NCI-H1092 treated with DMSO at 0.1 percent for 48 hours (cell line): ENCODE results near the gene ZNF319.

ENCODE experiments used
- DNase-seq: peaks from one replicate; lab custom pipeline; 2025; lab: John Stamatoyannopoulos, UW

Gene ZNF319

DNA sequence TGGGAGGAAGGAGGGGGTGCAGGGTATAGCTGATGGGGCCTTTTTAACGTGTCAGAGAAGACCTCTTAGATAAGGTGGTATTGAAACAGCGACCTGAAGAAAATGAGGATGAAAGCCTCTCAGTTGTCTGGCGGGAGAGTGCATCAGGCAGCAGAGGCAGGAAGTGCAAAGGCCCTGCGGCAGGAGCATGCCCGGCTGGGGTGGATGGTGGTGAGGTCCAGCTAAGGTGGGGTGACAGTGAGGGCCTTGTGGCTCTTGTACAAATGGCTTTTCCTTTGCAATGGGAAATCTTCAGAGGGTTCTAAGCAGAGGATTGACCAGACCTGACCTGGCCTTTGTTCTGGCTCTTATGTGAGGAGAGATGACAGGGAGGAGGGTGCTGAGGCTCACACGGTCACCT, 36.5 kb upstream of the ZNF319 start:
- no peak for DNase-seq

DNA sequence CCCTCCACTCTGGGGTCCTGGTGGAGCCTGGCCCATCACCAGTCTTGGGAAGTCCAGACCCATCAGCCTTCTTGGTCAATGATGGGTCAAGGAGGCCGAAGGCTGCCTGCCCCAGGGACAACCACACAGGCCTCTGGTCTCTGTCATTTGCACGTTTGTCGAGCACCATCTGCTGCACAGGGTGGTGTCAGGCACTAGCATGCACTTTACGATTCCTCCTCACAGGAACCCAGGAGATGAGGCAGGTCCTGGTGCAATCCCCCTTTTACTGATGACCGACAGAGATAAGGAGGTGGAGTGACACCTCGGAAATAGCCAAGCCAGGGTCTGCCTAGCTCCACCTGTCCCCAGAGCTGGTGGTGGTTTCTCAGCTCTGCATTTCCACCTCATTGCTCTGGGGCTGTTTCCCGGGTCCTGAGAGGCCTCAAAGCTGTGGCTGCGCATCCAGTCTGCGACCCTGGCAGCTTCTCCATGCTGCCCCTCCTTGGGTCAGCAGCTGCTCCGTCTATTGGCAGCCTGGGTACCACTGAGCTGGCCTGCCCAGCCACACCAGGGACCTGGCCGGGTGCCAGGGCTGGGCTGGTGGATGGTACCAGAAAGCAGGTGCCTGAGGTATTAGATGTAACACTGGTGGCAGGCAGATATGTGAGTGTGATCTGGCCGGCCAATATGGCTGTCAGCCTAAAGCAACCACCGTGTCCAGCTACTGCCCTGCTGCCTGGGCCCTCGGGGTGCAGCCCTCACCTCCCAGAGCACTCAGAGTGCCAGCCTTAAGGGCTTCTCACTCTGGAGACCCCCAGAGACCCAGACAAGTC, 35.1 kb upstream of the ZNF319 start:
- peak; percentile 23 for DNase-seq

DNA sequence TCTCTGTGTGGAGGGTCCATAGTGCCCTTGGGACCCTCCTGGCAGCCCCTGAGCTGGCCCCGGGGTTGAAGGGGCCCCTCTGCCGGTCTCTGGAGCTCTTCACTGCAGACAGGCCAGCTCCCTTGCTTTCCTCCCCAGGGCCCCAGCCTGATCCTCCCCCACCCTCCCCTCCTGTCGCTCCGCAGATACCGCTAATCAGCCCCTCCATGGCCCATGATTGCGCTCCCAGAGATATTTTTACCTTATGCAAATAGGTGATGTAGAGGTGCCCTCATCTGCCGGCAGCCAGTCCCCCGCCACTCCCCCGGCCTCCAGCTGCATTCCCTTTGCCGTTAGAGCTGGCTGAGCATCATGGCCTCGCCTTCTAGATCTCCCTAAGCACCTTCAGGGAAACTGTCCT, 34.3 kb upstream of the ZNF319 start:
- no peak for DNase-seq

DNA sequence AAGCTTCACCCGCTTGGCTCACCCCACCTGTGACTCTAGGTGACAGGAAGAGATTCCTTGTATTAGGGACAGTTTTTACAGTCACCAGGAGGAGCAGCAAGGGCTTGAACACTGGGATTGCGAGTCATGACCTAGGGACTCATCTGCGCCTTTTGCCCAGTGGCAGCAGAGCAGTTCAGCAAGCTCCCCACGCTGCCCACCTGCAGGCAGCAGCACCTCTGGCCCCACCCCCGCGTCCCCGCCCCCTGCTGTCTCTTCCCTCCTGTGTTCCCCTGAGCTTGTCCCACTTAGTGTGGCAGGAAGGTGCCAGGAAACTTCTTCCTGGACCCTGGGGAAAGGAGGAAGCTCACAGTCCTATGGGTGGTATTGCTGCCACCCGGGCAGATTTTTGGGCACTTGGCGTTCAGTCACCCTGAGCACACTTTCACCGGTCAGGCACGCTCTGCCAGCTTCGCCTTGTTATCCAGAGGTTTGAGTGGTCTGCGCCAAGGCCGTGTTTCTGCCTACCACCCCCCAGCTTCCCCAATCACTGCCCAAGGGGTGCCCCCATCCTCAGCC, 33.7 kb upstream of the ZNF319 start:
- no peak for DNase-seq

DNA sequence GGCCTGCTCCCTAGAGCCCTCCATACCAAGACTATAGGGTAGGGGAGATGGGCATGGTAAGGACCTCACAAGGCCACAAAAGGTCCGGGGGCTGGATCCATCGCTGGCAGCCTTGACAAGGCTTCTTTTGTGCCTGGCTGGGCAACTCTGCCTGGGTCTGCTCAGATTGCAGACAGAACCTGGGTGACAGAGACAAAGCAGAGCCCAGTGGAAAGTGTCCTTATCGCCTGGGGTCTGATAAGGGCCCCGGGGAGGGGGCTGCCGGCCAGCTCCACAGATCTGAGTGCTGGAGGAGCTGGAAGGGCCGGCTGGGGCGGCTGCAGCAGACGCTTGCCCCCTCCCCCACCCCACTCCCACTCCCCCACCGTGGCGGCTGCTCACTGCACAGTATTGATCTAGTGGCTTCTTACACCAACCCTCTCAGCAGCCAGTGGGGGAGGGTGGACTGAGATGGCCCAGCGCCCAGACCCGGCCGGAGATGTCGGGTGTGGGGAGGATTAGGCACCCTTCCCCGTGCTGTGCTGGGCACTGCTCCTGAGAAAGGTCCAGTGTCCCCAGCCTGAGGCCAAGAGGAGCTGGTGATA, 32.3 kb upstream of the ZNF319 start:
- DNase-seq: peak; percentile 52

DNA sequence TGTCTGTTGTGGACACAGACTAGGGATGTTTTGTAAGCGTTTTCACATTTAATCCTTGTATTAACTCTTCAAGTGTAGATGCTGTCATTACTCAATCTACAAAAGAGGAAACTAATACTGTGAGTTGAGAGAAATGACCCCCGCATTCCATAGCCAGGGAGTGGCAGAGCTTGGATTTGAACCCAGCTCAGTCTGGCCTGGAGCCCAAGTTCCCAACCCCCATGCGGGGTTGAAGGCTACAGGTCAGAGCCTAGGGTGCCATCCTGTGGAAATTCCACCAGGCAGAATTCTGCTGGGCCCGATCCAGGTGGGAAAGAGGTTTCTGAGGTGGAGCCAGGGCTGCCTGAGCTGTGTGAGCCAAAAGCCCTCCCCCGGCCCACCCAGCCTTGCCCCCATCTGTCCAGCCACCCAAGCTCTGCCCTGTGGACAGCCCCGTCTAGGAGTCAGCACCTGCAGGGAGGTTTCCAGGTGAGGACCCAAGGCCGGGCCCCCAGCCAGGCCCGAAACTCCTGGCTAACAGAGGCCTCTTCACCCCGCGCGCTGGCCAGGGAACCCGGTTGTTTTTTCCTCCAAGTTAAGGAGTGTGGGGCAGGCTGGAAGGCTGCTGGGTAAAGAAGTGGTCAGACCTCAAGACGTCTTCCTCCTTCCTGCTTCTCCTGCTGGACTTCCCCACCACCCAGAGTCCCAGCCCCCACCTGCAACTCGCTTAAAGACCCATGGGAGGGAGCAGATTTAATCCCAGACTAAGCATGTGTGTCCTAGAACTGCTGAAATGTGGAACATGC, 30.7 kb upstream of the ZNF319 start:
- DNase-seq: no peak

DNA sequence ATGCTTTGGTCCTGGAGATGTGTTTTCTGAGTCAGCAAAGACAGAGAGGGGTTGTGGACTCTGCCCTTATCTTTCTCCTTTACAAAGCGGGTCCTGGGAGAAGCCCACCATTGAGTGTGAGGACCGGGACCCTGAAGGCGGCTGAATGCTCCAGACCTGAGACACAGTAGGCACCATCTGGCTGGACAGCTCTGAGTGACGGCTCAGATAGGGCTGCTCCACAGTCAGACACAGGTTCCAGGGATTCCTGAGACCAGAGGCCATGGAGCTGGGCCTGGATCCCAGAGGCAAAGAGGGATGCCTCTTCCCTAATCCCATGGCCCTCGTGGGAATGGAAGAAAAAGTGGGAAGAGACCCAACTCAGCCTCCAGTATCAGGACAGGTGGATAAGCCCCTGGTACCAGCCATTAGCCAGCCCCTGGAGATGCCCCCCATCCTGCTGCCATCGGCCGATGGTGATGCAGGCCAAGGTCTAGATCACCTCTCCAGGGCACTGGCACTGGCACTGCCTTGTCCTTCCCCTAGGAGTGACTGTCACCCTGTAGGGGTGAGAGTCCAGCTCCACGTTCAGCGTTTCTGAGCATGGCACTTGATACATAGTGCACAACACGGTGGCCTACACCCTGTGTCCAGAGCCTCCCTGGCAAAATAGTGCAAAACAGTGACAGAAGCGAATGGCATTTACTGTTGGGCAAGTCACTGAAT, 29.8 kb upstream of the ZNF319 start:
- no peak for DNase-seq

DNA sequence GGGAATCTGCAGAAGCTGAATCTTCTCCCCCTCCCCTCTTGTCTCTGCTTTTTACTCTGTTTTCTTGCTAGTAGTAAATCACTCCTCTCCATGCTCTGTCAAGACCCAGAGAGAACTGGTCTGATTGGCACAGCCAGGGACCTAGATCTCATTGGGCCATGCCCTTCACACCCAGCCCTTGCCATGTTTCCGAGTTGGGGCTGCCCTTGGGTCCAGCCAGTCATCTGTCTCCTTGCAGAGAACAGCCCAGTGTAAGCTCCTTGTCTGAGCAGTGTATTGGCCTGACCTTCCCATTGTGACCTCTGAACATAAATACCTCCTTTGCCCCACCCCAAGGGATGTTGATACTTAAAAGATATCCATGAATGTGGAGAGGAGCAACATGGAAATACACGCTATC, 28.9 kb upstream of the ZNF319 start:
- no peak for DNase-seq

DNA sequence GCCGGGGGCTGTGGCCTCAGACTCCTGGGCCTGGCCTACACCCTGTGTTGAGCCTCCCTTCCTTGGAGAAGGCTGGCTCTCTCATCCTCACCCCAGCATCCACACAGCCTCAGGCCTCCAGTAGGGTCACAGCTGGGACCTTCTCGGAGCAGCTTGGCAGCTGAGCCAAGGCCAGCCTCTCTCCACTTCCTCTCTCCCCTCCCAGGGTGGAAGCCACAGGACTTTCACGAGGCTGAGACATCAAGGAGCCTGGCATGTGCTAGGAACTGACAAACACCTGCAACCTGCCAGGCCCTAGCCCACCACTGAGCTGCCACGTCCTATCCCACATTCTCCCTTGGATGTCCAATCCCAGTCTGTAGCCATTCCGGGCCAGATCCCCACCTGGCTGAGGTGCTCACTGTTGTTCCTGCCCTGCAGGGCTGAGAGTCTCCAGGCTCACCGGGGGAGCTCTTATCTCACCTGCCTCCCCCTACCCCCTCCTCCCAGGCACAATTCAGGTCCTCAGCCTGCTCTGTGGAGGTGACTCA, 28.1 kb upstream of the ZNF319 start:
- no peak for DNase-seq

DNA sequence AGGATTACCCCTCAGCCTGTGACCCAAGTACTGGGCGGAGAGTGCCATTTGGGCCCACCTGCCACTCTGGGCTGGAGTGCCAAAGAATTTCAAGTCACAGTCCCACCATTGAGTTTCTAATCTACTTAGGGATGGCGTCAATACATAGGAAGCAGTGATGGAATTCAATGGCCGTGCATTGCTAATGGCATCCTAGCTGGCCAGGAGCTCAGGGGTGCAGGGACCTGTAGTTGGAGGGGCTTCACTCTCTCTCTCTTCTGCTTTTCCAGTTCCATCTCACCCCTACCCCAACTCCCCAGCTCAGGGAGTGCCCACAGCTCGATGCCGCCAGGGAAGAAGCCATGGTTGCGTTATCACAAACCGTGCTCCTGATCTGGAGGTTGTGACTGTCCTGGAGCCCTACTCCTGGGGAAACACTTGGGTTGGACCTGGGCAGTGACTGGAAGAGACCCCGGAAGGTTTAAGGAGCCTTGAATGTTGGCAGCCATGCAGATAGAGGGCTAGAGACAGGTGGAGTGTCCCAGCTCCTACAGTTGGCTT, 27.5 kb upstream of the ZNF319 start:
- DNase-seq: no peak

DNA sequence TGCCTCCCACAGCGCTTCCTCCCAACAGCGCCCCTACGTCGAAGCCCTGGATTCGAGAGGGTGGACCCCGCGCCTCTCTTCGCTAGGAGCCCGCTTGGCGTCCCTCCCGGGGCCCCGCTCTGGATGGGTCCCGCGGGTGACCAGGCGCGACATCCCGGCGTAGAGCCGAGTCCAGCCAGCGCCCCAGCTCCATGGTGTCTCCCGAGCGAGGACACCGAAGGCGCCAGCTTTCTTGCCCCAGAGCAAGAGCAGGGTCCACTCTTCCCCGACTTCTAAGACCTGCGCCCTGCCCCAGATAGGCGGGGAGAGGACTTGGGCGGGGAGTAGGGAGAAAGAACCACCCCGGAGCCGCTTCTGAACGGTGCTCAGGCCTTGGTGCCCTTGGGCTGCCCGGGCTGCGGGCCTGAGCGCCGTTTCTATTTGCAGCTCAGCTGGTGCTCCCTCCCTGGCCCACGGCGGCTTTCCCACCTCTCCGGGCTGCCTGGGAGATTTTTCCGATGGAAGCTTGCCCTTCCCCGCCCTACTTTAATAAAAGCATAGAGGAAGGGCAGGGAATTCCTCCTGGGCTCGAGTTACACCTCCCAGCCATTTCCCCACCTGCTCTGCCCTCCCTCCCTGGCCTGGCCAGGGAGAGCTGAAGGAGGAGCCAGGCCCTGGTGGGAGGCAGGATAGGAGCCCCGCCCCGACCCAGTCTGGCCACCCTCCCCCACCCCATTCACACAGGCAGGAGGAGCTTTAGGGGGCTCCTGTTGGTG, 26.9 kb upstream of the ZNF319 start:
- no peak for DNase-seq

DNA sequence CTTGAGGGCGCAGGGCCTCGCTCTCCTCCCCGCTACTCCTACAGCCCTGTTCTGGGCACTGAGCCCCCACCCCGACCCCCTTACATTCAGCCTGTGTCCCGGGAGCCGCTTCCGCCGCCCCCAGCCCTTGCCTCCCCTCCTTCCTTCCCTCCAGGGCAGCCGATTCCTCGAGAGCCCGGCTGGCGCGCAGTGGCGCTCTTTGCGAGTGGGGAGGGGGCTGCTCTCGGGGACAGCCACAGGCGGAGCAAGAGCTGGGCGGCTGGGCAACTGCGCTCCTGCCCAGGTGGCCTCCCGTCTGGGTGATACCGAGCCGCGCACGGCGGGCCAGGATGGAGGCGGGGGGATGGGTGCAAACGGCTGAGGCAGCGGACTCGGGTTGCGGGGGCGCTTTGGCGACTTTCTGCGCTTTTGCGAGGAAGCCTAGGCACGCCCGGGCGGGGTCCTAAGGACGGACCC, 26.3 kb upstream of the ZNF319 start:
- peak; percentile 48 for DNase-seq

DNA sequence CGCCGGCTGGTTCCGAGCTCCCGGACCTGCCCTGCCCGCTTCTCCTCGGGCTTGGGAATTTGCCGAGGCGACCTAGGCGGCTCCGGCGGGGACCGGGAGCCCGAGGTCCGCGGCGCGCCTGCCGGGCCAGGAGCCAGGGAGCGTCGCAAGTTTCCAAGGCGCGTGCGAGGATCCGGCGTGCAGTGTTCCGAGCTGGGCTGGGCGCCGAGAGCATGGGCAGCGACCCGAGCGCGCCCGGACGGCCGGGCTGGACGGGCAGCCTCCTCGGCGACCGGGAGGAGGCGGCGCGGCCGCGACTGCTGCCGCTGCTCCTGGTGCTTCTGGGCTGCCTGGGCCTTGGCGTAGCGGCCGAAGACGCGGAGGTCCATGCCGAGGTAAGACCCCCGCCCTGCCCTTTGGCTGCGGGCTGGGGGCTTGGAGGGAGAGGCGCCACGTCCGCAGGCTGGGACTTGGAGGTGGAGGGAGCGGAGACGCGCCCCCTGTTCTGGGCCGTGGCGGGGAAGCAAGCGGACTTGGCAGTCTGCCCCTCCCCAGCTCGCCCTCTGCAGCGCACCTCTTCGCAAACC, 25.8 kb upstream of the ZNF319 start:
- DNase-seq: peak; percentile 48

DNA sequence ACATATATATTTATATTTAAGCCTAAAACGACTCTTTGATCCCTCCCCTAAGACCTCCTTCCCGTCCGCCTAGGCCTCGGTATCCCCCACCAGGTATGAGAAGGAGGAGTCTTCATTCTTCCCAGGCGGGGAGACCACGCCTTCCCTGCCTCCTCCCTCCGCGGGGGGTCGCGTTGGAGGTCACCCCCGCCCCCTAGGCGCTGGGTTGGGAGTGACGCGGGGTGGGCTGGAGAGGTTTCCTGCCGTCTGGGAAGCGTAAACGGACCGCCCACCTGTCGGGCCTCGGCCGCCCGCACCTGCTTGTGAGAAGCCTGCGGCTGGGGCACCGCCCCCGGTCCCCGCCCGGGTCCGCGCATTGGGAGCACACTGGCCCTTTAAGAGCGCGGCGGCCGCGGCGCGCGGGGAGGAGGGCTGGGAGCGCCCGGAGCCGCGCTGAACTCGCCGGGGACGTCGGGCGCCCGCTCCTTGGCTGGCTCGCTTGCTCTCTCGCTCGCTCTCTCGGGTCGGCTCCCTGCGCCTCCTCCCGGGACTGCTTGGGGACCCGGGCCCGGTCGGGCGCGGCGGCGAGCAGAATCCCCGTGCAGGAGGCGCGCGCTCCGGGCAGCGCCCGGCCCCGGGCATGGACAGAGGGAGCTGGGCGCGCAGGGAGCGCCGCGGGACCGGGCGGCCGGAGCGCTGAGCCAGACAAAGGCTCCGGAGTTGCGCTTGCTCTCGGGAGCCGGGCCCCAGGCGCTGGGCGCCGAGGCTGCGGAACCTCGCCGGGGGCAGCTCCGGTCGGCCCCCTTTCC, 25.1 kb upstream of the ZNF319 start, which contains the start of gene MMP15:
Gene MMP15, plus strand, starts transcription at position 404 of the 788 bp plus-strand sequence. CDS start 597 bp downstream, outside the sequence.
- DNase-seq: peak; percentile 51

DNA sequence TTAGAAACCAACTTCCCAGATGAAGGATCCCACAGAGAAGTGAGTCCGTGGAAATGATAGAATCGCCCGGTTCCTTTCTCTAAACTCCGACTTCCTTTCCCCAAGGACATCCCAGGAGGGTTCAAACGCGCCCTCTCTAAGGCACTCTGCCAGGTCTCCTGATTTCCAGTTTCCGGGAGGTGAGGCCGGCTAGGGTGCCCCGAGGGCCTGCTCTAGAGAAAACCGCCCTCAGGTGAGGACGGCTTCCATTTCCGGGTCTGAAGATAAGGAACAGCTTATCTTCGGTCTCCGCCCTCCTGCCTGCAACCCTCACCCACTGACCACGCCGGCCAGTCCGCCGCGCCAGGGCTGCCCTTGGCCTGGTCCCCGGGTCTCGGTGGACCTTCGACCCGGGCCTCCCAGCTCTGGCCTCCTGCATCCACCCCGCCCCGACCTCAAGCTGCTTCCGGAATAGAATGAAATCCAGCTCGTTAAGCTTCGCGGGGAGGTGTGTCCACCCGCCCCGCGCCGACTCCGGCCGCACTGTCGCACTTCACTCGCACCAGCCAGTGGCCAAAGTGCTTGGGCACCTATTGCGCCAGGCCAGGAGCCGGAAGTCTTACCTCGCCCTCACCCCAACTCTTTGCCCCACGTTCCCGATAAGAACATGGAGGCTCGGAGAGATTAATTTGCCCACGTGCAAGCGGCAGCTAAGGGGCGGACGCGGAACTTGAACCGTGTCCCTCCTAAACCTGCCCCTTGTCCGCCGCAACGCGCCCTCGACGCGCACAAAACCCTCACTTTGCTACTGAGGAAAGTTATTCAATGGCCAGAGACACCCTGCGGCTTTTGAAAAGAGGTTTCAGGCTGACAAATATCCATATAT, 24.2 kb upstream of the ZNF319 start:
- DNase-seq: no peak

DNA sequence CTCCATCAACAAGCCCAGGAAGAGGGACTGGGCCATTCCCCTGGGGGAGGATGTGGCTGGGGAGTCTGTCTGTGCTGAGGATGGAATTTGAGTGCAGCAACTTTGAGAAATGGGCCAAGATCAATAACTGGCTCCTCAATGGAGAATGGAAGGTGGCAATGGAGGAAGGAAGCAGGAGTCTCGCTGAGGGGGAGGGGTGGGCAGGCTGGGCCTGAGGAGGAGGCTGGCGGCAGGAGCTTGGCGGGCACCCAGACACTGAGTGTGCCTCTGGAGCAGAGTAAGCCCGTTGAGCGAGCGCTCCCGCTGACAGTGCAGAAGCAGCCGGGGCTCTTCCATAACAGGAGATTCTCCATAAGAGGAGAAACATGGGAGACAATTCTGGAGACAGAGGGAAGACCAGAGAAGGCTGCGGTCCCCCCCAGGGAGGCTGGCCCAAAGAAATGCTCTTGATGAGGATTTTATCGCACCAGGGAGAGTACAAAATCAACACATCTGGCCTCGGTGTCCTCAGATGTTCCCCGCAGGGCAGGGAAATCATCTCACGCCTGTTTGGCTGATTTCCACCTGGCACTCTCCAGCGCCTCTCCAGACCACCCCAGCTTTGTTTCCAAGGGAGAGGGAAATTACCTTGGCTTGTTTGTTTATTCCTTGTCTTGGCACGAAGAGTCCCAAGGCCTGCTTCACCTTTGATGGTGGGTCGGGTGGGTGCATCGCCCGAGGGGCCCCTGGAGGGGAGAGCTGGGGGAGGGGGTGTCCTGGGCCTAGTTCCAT, 22.3 kb upstream of the ZNF319 start:
- DNase-seq: peak; percentile 96
